Nephron (organoid): Measurements from ENCODE around the gene MAP2K1.

ENCODE experiments used
- H3K27ac Mint-ChIP-seq, 3 experiments: 2 replicates each; pipeline ENCODE4 v1.8.0; 2020; ENCODE audit warnings: mixed read lengths in 3 of 3, mild to moderate bottlenecking in 2 of 3, moderate library complexity in 1 of 3
- H3K27me3 Mint-ChIP-seq: 2 replicates; pipeline ENCODE4 v1.8.0; 2021; ENCODE audit warnings: low read depth, mild to moderate bottlenecking, moderate library complexity, mixed read lengths
- H3K36me3 Mint-ChIP-seq: 2 replicates; pipeline ENCODE4 v1.8.0; 2020; ENCODE audit warnings: low read depth, mixed read lengths
- H3K4me1 Mint-ChIP-seq: 2 replicates; pipeline ENCODE4 v1.8.0; 2020; ENCODE audit warnings: mixed read lengths
- H3K4me3 Mint-ChIP-seq, 3 experiments: 2 replicates each; pipeline ENCODE4 v1.8.0; 2020; ENCODE audit warnings: mild to moderate bottlenecking in 3 of 3, mixed read lengths in 3 of 3, moderate library complexity in 2 of 3
- H3K9me3 Mint-ChIP-seq: 2 replicates; pipeline ENCODE4 v1.8.0; 2020; ENCODE audit warnings: mixed read lengths
- CTCF ChIP-seq, 3 experiments: fragments of 200-600 bp; sonication (generic); IDR thresholded peaks; one replicate each; pipeline ENCODE4 v1.5.0; 2021; ENCODE audit warnings: antibody characterized with exemption in 3 of 3; ENCODE audit not compliant: unreplicated experiment in 3 of 3

Gene MAP2K1

GRCh38 chr15:66515901-66516322, 129.2 kb downstream of the MAP2K1 start:
- Mint-ChIP-seq H3K9me3 (no peaks in the 10 kb centered on the region), H3K4me3 (no peak overlapping the region), H3K4me1 (no peaks in the 10 kb centered on the region), H3K27me3 (no peaks in the 10 kb centered on the region), H3K36me3 (peaks cover 23% of the 10 kb centered on the region), H3K27ac (no peak overlapping the region)
- TF ChIP-seq CTCF (IDR thresholded peaks at IDR 0.05; ENCODE audit: unreplicated experiment in 3 of 3) = no peak

GRCh38 chr15:66523926-66524325, 137.2 kb downstream of the MAP2K1 start:
- no peak for TF ChIP-seq CTCF (IDR thresholded peaks at IDR 0.05; ENCODE audit: unreplicated experiment in 3 of 3)
- peaks cover 9% of the 10 kb centered on the region for H3K36me3 Mint-ChIP-seq
- H3K4me1 Mint-ChIP-seq = no peaks in the 10 kb centered on the region
- no peaks in the 10 kb centered on the region for H3K9me3 Mint-ChIP-seq
- no peaks in the 10 kb centered on the region for H3K27me3 Mint-ChIP-seq
- H3K27ac Mint-ChIP-seq = no peak overlapping the region
- H3K4me3 Mint-ChIP-seq = no peak overlapping the region

DNA sequence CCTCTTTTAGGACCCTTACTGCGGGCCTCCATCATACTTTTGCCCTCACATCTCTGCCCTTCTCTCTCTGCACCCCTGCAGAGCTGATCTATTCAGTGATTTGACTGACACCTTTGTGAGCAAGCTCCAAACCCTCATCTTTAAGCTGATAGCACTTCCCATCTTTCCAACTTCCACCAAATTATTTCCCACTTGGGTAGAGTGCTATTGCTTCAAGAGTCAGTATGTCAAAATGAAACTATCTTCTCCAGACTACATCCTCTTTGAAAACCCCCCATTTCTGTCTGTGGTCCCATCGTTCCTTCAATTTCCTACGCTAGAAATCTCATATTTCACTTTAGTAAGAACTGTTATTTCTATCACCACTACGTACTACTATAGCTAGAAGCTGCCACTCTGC, 138.1 kb downstream of the MAP2K1 start:
- Mint-ChIP-seq H3K4me1 (no peaks in the 10 kb centered on the region), H3K9me3 (no peaks in the 10 kb centered on the region), H3K27ac (no peak overlapping the region), H3K36me3 (peaks cover 16% of the 10 kb centered on the region), H3K27me3 (no peaks in the 10 kb centered on the region), H3K4me3 (no peak overlapping the region)
- TF ChIP-seq CTCF (IDR thresholded peaks at IDR 0.05; ENCODE audit: unreplicated experiment in 3 of 3) = no peak

DNA sequence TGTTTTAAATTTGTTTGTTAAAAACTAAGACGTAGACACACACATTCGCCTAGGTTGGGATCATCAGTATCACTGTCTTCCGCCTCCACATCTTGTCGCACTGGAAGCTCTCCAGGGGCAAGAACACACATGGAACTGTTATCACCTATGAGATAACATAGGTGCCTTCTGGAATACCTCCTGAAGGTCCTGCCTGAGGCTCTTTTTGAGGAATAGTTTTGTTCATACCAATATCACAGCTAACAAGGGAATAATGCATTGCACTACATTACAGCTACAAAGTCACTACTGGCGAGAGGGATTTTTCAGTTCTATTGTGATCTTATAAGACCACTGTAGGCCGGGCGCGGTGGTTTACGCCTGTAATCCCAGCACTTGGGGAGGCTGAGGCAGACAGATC, 148.3 kb downstream of the MAP2K1 start:
- H3K4me1 Mint-ChIP-seq = no peaks in the 10 kb centered on the region
- TF ChIP-seq CTCF (IDR thresholded peaks at IDR 0.05; ENCODE audit: unreplicated experiment in 3 of 3) = no peak
- H3K27me3 Mint-ChIP-seq = no peaks in the 10 kb centered on the region
- H3K27ac Mint-ChIP-seq = no peak overlapping the region
- peaks cover 28% of the 10 kb centered on the region for H3K36me3 Mint-ChIP-seq
- no peaks in the 10 kb centered on the region for H3K9me3 Mint-ChIP-seq
- H3K4me3 Mint-ChIP-seq = no peak overlapping the region
